Keratinocyte (primary cell): ENCODE data around the gene USF3. TPM values are rescaled to one million over a fixed set of nuclear protein-coding genes. Genes with fewer than 3 reads are reported as not detected.

Experiments used
- DNase-seq: peaks from one replicate; pipeline ENCODE4 v3.0.0-alpha.2; 2011; ENCODE audit warnings: low read depth, missing footprints, low spot score
- FAIRE-seq: peaks from 2 replicates; lab custom pipeline; 2011; peaks lifted over from hg19 to GRCh38; lab: Jason Lieb, UNC
- H2AFZ ChIP-seq: 2 replicates; pipeline ENCODE4 v1.6.0; 2012; ENCODE audit warnings: low read length, control low read depth, inconsistent platforms; ENCODE audit not compliant: control insufficient read depth
- H3K27ac ChIP-seq: 2 replicates; pipeline ENCODE4 v1.5.1; 2011; ENCODE audit warnings: low read length; ENCODE audit not compliant: control insufficient read depth, insufficient read depth
- H3K27me3 ChIP-seq: 3 replicates; pipeline ENCODE4 v1.6.0; 2011; ENCODE audit warnings: low read length; ENCODE audit not compliant: control insufficient read depth, insufficient read depth; ENCODE audit errors: extremely low read depth
- H3K36me3 ChIP-seq, 2 experiments: 2 replicates in 1 of 2; 3 replicates in 1 of 2; pipeline ENCODE4 v1.5.1; 2011; ENCODE audit warnings: low read length in 2 of 2, mild to moderate bottlenecking in 1 of 2; ENCODE audit not compliant: control insufficient read depth in 2 of 2, insufficient read depth in 2 of 2; ENCODE audit errors: extremely low read depth in 1 of 2
- H3K4me1 ChIP-seq: 3 replicates; pipeline ENCODE4 v1.5.1; 2011; ENCODE audit warnings: low read length; ENCODE audit not compliant: control insufficient read depth, insufficient read depth; ENCODE audit errors: extremely low read depth
- H3K4me2 ChIP-seq: 3 replicates; pipeline ENCODE4 v1.6.0; 2011; ENCODE audit warnings: low read depth, low read length; ENCODE audit not compliant: control insufficient read depth, insufficient read depth; ENCODE audit errors: extremely low read depth
- H3K4me3 ChIP-seq, 3 experiments: fragments of 200-600 bp in 1 of 3; sonication (generic) in 1 of 3; 2 replicates in 2 of 3; 3 replicates in 1 of 3; pipeline ENCODE4 v1.5.1; 2011 to 2016; ENCODE audit warnings: low read length in 3 of 3, mild to moderate bottlenecking in 3 of 3, control low read depth in 2 of 3, inconsistent platforms in 1 of 3, low read depth in 1 of 3, mixed read lengths in 1 of 3, mixed run types in 1 of 3, moderate library complexity in 1 of 3; ENCODE audit not compliant: control insufficient read depth in 2 of 3, insufficient read depth in 2 of 3; ENCODE audit errors: extremely low read depth in 1 of 3
- H3K79me2 ChIP-seq: 2 replicates; pipeline ENCODE4 v1.6.0; 2012; ENCODE audit warnings: low read length; ENCODE audit not compliant: control insufficient read depth, insufficient read depth
- H3K9ac ChIP-seq: 3 replicates; pipeline ENCODE4 v1.6.0; 2011; ENCODE audit warnings: low read length; ENCODE audit not compliant: control insufficient read depth, insufficient read depth; ENCODE audit errors: extremely low read depth
- H3K9me1 ChIP-seq: 3 replicates; pipeline ENCODE4 v1.6.0; 2011; ENCODE audit warnings: low read length; ENCODE audit not compliant: control insufficient read depth, insufficient read depth; ENCODE audit errors: extremely low read depth
- H3K9me3 ChIP-seq: 2 replicates; pipeline ENCODE4 v1.5.1; 2012; ENCODE audit warnings: low read depth, low read length; ENCODE audit not compliant: control insufficient read depth
- H4K20me1 ChIP-seq: 3 replicates; pipeline ENCODE4 v1.6.0; 2011; ENCODE audit warnings: low read length; ENCODE audit not compliant: control insufficient read depth, insufficient read depth; ENCODE audit errors: extremely low read depth
- CTCF ChIP-seq, 3 experiments: IDR thresholded peaks in 1 of 3; conservative IDR thresholded peaks in 1 of 3; optimal IDR thresholded peaks in 1 of 3; 2 replicates in 2 of 3; 3 replicates in 1 of 3; pipeline versions ENCODE3 to v1.5.1; 2011; ENCODE audit warnings: low read length in 3 of 3, mild to moderate bottlenecking in 3 of 3, moderate library complexity in 2 of 3, control low read depth in 1 of 3, inconsistent platforms in 1 of 3; ENCODE audit not compliant: insufficient read depth in 2 of 3; ENCODE audit errors: extremely low read depth in 1 of 3
- EZH2 ChIP-seq: IDR thresholded peaks from one replicate; pipeline ENCODE4 v1.6.1; 2012; ENCODE audit warnings: inconsistent platforms, mild to moderate bottlenecking, low read length, moderate library complexity
- dilution Hi-C: fragments of 300-500 bp; cut with MboI; formaldehyde crosslinking; loops from one replicate; pipeline ENCODE4 v1.7.0; 2020; ENCODE audit warnings: low sequenced_read_pairs; ENCODE audit not compliant: extremely low pct_ligation_motif_present
- polyA plus RNA-seq, 5 experiments: library from polyadenylated mRNA; depleted of rRNA in 3 of 5; stranded (reverse) in 3 of 5; stranded (forward) in 1 of 5; unstranded in 1 of 5; fragments of >200 nt; gene quantifications; 1 replicate in 1 of 5; 2 replicates in 3 of 5; 3 replicates in 1 of 5; pipeline versions ENCODE4 v1.2.1 to v1.2.3, GENCODE V29; 2011 to 2012; ENCODE audit warnings: missing spikeins in 2 of 5, low read depth in 1 of 5, low replicate concordance in 1 of 5

USF3 gene
- polyA plus RNA-seq, 1 donor (not counting 4 experiments of a cell fraction or from before 2014, with no cell fraction given), result 8.8 TPM

GRCh38 chr3:113678773-113679172 lies 17.7 kb downstream of the USF3 start:
- H3K79me2 ChIP-seq, result no peaks in the 10 kb centered on the region
- H3K4me1 ChIP-seq, result no peaks in the 10 kb centered on the region
- dilution Hi-C loops, result no loop called here
- no peak overlapping the region for H3K4me3 ChIP-seq
- no peaks in the 10 kb centered on the region for H4K20me1 ChIP-seq
- no peak overlapping the region for H3K27ac ChIP-seq
- H3K36me3 ChIP-seq, result peaks cover 0 to 3% of the 10 kb centered on the region in 2 experiments
- DNase-seq (no peak), FAIRE-seq (no peak)
- no peak overlapping the region for H3K4me2 ChIP-seq
- TF ChIP-seq CTCF (optimal IDR thresholded peaks at IDR 0.05 in 1 of 3, IDR thresholded peaks at IDR 0.05 in 1 of 3, conservative IDR thresholded peaks at IDR 0.05 in 1 of 3; ENCODE audit: extremely low read depth in 1 of 3, insufficient read depth in 2 of 3, low read length in 3 of 3), result no peak
- TF ChIP-seq EZH2, result no peak
- no peak overlapping the region for H3K9ac ChIP-seq
- H2AFZ ChIP-seq, result no peak overlapping the region
- no peaks in the 10 kb centered on the region for H3K27me3 ChIP-seq
- no peaks in the 10 kb centered on the region for H3K9me3 ChIP-seq
- H3K9me1 ChIP-seq, result no peaks in the 10 kb centered on the region

- no peak overlapping the region for H3K27ac ChIP-seq
- FAIRE-seq (no peak), DNase-seq (no peak)
- no peaks in the 10 kb centered on the region for H3K9me1 ChIP-seq
- dilution Hi-C loops, result no loop called here
- no peaks in the 10 kb centered on the region for H3K27me3 ChIP-seq
- no peak overlapping the region for H3K4me3 ChIP-seq
- no peaks in the 10 kb centered on the region for H3K4me1 ChIP-seq
- H3K79me2 ChIP-seq, result no peaks in the 10 kb centered on the region
- no peaks in the 10 kb centered on the region for H4K20me1 ChIP-seq
- H3K4me2 ChIP-seq, result no peak overlapping the region
- no peaks in the 10 kb centered on the region for H3K9me3 ChIP-seq
- H3K9ac ChIP-seq, result no peak overlapping the region
- no peak overlapping the region for H2AFZ ChIP-seq
- H3K36me3 ChIP-seq, result peaks cover 0 to 3% of the 10 kb centered on the region in 2 experiments
- no peak for TF ChIP-seq EZH2
- TF ChIP-seq CTCF (optimal IDR thresholded peaks at IDR 0.05 in 1 of 3, IDR thresholded peaks at IDR 0.05 in 1 of 3, conservative IDR thresholded peaks at IDR 0.05 in 1 of 3; ENCODE audit: extremely low read depth in 1 of 3, insufficient read depth in 2 of 3, low read length in 3 of 3), result no peak
Observed at GRCh38 chr3:113677737-113678136, 18.7 kb downstream of the USF3 start.
